HCT116 (cell line): ENCODE data around the gene EIPR1. TPM values are rescaled to one million over a fixed set of nuclear protein-coding genes. Genes with fewer than 3 reads are reported as not detected.

Experiments used
- ATAC-seq: fragments of 200-7000 bp; cut with Tn5 transposase; 2 replicates; pipeline ENCODE4 v1.9.1; 2020; ENCODE audit warnings: mild to moderate bottlenecking, moderate library complexity
- BruUV-seq: library from RNA; stranded (reverse); fragments of 400-500 nt; replicated peaks from 2 replicates; lab custom pipeline; 2021; lab: Mats Ljungman, UMichigan
- CTCF ChIA-PET: fragments of 300-600 bp; sonication (Branson Sonifier 250); formaldehyde crosslinking; loops from one replicate; lab custom pipeline; 2021; ENCODE audit warnings: antibody characterized with exemption; lab: Charles Lee
- POLR2A ChIA-PET: fragments of 300-600, 350-600 bp; sonication (Branson Sonifier 250); formaldehyde crosslinking; loops from one replicate; lab custom pipeline; 2021; ENCODE audit warnings: antibody characterized with exemption; lab: Charles Lee
- RAD21 ChIA-PET, 2 experiments: fragments of 300-600 bp; sonication (Branson Sonifier 250); formaldehyde crosslinking; loops; one replicate each; lab custom pipeline; 2023; ENCODE audit warnings: low total read pairs in 2 of 2; ENCODE audit not compliant: uncharacterized antibody in 2 of 2, unreplicated experiment in 2 of 2, low non-redundant PET in 1 of 2; lab: Charles Lee
- DNase-seq: peaks from one replicate; pipeline ENCODE4 v3.0.0-alpha.2; 2010; ENCODE audit warnings: low read depth, low spot score
- H2AFZ ChIP-seq: fragments of 200-600 bp; shearing (Covaris generic), sonication (generic); 2 replicates; pipeline ENCODE4 v1.6.1; 2017; ENCODE audit warnings: low read depth, mixed run types, mixed read lengths, antibody characterized with exemption, low read length; ENCODE audit not compliant: poor library complexity, severe bottlenecking
- H3K27ac ChIP-seq: 2 replicates; pipeline ENCODE4 v1.5.1; 2012; ENCODE audit warnings: low read depth, low read length
- H3K27me3 ChIP-seq: fragments of 200-600 bp; sonication (generic); 2 replicates; pipeline ENCODE4 v1.6.1; 2016; ENCODE audit warnings: mixed run types, low read length, mixed read lengths; ENCODE audit not compliant: insufficient read depth
- H3K36me3 ChIP-seq, 2 experiments: fragments of 200-500 bp in 1 of 2; fragments of 200-600 bp in 1 of 2; sonication (Bioruptor generic) in 1 of 2; sonication (generic) in 1 of 2; 2 replicates each; pipeline versions ENCODE4 v1.5.1 to v1.6.1; 2014 to 2016; ENCODE audit warnings: low read length in 2 of 2, inconsistent platforms in 1 of 2, mixed read lengths in 1 of 2, mixed run types in 1 of 2; ENCODE audit not compliant: insufficient read depth in 2 of 2, control insufficient read depth in 1 of 2
- H3K4me1 ChIP-seq, 2 experiments: fragments of 200-600 bp in 1 of 2; sonication (generic) in 1 of 2; 2 replicates each; pipeline versions ENCODE4 v1.5.1 to v1.6.1; 2012 to 2017; ENCODE audit warnings: low read length in 2 of 2, inconsistent platforms in 1 of 2, mild to moderate bottlenecking in 1 of 2, mixed read lengths in 1 of 2, mixed run types in 1 of 2, moderate library complexity in 1 of 2; ENCODE audit not compliant: insufficient read depth in 2 of 2, control insufficient read depth in 1 of 2
- H3K4me2 ChIP-seq: fragments of 200-600 bp; sonication (generic); 2 replicates; pipeline ENCODE4 v1.6.1; 2017; ENCODE audit warnings: mixed run types, low read length, mixed read lengths
- H3K4me3 ChIP-seq, 2 experiments: fragments of 200-600 bp in 1 of 2; sonication (generic) in 1 of 2; replicated peaks in 1 of 2; 2 replicates each; pipeline ENCODE4 v1.5.1; 2011 to 2016; ENCODE audit warnings: low read length in 2 of 2, control low read depth in 1 of 2, low read depth in 1 of 2, mild to moderate bottlenecking in 1 of 2, mixed read lengths in 1 of 2, mixed run types in 1 of 2
- H3K79me2 ChIP-seq: fragments of 200-600 bp; sonication (generic); 2 replicates; pipeline ENCODE4 v1.6.1; 2017; ENCODE audit warnings: mild to moderate bottlenecking, mixed run types, low read length, moderate library complexity, mixed read lengths; ENCODE audit not compliant: insufficient read depth
- H3K9ac ChIP-seq: fragments of 200-600 bp; sonication (generic); 2 replicates; pipeline ENCODE4 v1.6.1; 2016; ENCODE audit warnings: low read length, mixed read lengths
- H3K9me2 ChIP-seq: fragments of 200-600 bp; sonication (generic), shearing (Covaris generic); 2 replicates; pipeline ENCODE4 v1.6.1; 2017; ENCODE audit warnings: mixed run types, mild to moderate bottlenecking, moderate library complexity; ENCODE audit not compliant: insufficient read depth
- H3K9me3 ChIP-seq, 2 experiments: fragments of 200-500 bp in 1 of 2; fragments of 200-600 bp in 1 of 2; sonication (Bioruptor generic) in 1 of 2; sonication (generic) in 1 of 2; 2 replicates each; pipeline ENCODE4 v1.6.1; 2014 to 2017; ENCODE audit warnings: low read length in 2 of 2, mixed read lengths in 2 of 2, inconsistent platforms in 1 of 2, low read depth in 1 of 2, mild to moderate bottlenecking in 1 of 2, mixed run types in 1 of 2, moderate library complexity in 1 of 2; ENCODE audit not compliant: control insufficient read depth in 1 of 2, insufficient read depth in 1 of 2
- H4K20me1 ChIP-seq: fragments of 200-600 bp; sonication (generic), shearing (Covaris generic); 2 replicates; pipeline ENCODE4 v1.6.1; 2017; ENCODE audit warnings: mixed run types, mild to moderate bottlenecking, moderate library complexity; ENCODE audit not compliant: insufficient read depth
- CBX3 ChIP-seq: IDR thresholded peaks from 2 replicates; pipeline ENCODE4 v1.6.1; 2012; ENCODE audit warnings: low read depth
- EGR1 ChIP-seq: IDR thresholded peaks from 2 replicates; pipeline ENCODE4 v1.6.1; 2012; ENCODE audit warnings: low read depth
- ELF1 ChIP-seq: IDR thresholded peaks from 2 replicates; pipeline ENCODE4 v1.6.1; 2012; ENCODE audit warnings: low read depth, borderline replicate concordance
- EZH2phosphoT487 ChIP-seq: fragments of 200-600 bp; IDR thresholded peaks from 2 replicates; pipeline ENCODE4 v1.6.1; 2018; ENCODE audit warnings: antibody characterized with exemption, borderline replicate concordance
- FOSL1 ChIP-seq: IDR thresholded peaks from 2 replicates; pipeline ENCODE4 v1.6.1; 2012; ENCODE audit warnings: low read depth
- JUND ChIP-seq: IDR thresholded peaks from 2 replicates; pipeline ENCODE4 v1.6.1; 2012
- MAX ChIP-seq: IDR thresholded peaks from 2 replicates; pipeline ENCODE4 v1.6.1; 2012
- POLR2AphosphoS5 ChIP-seq: IDR thresholded peaks from 2 replicates; pipeline ENCODE4 v1.6.1; 2011; ENCODE audit warnings: mild to moderate bottlenecking, low read depth, low read length, moderate library complexity
- RAD21 ChIP-seq: IDR thresholded peaks from 2 replicates; pipeline ENCODE4 v1.6.1; 2012; ENCODE audit warnings: low read depth, mild to moderate bottlenecking
- SIN3A ChIP-seq: IDR thresholded peaks from 2 replicates; pipeline ENCODE4 v1.6.1; 2012; ENCODE audit warnings: low read depth
- SP1 ChIP-seq: IDR thresholded peaks from 2 replicates; pipeline ENCODE4 v1.6.1; 2012; ENCODE audit warnings: low read depth
- SRF ChIP-seq: IDR thresholded peaks from 2 replicates; pipeline ENCODE4 v1.6.1; 2012; ENCODE audit warnings: low read depth
- TCF7L2 ChIP-seq: IDR thresholded peaks from 2 replicates; pipeline ENCODE4 v1.7.0; 2011; ENCODE audit warnings: borderline replicate concordance, inconsistent platforms; ENCODE audit not compliant: insufficient read depth, insufficient read length; ENCODE audit errors: extremely low read depth
- YY1 ChIP-seq: IDR thresholded peaks from 2 replicates; pipeline ENCODE4 v1.6.1; 2011; ENCODE audit warnings: low read length, low read depth, moderate library complexity, mild to moderate bottlenecking; ENCODE audit not compliant: insufficient replicate concordance; ENCODE audit errors: extremely low read depth
- ZFX ChIP-seq: fragments of 450-650 bp; IDR thresholded peaks from 2 replicates; pipeline ENCODE4 v1.6.1; 2017
- ZNF274 ChIP-seq: fragments of 200-500 bp; sonication (Bioruptor generic); IDR thresholded peaks from 2 replicates; pipeline ENCODE4 v1.6.1; 2014; ENCODE audit warnings: mild to moderate bottlenecking, low read depth, low read length, inconsistent platforms
- intact Hi-C: fragments of 100-400 bp; cut with micrococcal nuclease; formaldehyde crosslinking; loops from 2 replicates; pipeline ENCODE4 v1.10.0; 2022
- total RNA-seq: library from RNA; stranded (reverse); gene quantifications from one replicate; pipeline ENCODE4 v1.2.1, GENCODE V29; 2021; ENCODE audit not compliant: unreplicated experiment
- TF ChIP-seq, protein P1 (sequence below): IDR thresholded peaks from 2 replicates; pipeline ENCODE4 v1.6.1; 2011; ENCODE audit warnings: mild to moderate bottlenecking, low read length, moderate library complexity; ENCODE audit not compliant: insufficient replicate concordance; ENCODE audit errors: extremely low read depth
- TF ChIP-seq, protein P2 (sequence below): IDR thresholded peaks from 2 replicates; pipeline ENCODE4 v1.6.1; 2012

The EIPR1 gene
- total RNA-seq, 1 experiment from 2014 or later, result 36.9 TPM

DNA sequence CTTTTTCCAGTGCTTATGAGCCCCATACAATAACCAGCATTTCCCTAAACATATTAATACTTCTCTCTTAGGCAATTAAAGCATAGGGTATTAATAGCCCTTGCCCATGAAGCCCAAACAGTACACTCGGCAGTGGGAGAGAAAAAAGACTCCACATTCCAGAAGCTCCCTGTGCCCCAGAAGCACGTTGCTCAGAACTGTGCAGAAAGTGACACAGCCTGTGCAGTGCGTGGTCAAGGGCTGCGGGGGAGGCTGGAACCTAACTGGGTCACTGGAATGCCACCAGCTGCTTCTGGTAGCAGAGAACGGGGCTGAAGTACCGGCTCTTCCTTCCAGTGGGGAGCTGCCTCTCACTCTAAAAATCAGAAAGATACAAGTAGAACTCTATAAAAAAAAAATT is 32.7 kb downstream of the EIPR1 start:
- Histone ChIP-seq H3K36me3 (no peaks in the 10 kb centered on the region), H3K79me2 (peaks cover 3% of the 10 kb centered on the region; the same call in 1 of the 2 replicates), H3K4me1 (no peaks in the 10 kb centered on the region), H3K27ac (no peak overlapping the region), H3K9me2 (no peaks in the 10 kb centered on the region), H3K4me2 (no peak overlapping the region), H3K9ac (no peak overlapping the region)
- no peak for TF ChIP-seq ZFX
- TF ChIP-seq ELF1, result no peak
- TF ChIP-seq POLR2AphosphoS5, result no peak
- no peak for TF ChIP-seq JUND
- TF ChIP-seq ZNF274, result no peak
- TF ChIP-seq SRF, result no peak
- TF ChIP-seq, all 23 proteins: peak for 0
- ATAC-seq (no peak), DNase-seq (no peak)
- no peaks in the 10 kb centered on the region for H3K27me3 ChIP-seq
- no peaks in the 10 kb centered on the region for H3K9me3 ChIP-seq
- BruUV-seq, result no TSS peak
- intact Hi-C loops, result no loop called here
- no peak overlapping the region for H3K4me3 ChIP-seq
- CTCF ChIA-PET, result no interaction called here
- no peak overlapping the region for H2AFZ ChIP-seq
- POLR2A ChIA-PET, result no interaction called here
- H4K20me1 ChIP-seq, result no peaks in the 10 kb centered on the region
- RAD21 ChIA-PET, result no interaction called here

DNA sequence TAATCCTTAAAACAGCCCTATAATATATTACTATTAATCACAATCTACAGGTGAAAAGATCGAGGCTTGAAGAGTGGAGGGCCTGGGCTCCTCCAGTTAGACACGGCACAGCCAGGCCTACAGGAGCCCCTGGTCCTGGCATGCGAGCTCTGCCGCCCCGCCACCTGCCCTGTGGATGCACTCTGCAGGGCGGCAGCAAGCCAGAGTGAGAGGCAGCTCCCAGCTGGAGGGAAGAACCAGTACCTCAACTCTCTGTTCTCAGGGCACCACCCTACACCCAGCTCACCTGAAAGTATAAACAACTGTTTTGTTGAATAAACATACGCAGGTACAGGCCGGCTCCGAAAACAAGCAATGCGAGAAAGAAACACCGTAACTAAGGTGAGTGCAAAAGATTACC is 34.6 kb downstream of the EIPR1 start:
- CTCF ChIA-PET, result no interaction called here
- Histone ChIP-seq H2AFZ (no peak overlapping the region), H3K9ac (no peak overlapping the region), H3K4me2 (no peak overlapping the region), H3K4me3 (no peak overlapping the region), H3K9me3 (no peaks in the 10 kb centered on the region), H3K27me3 (no peaks in the 10 kb centered on the region), H3K27ac (no peak overlapping the region), H3K36me3 (no peaks in the 10 kb centered on the region), H3K79me2 (peaks cover 3% of the 10 kb centered on the region; the same call in 1 of the 2 replicates), H3K9me2 (no peaks in the 10 kb centered on the region), H4K20me1 (no peaks in the 10 kb centered on the region), H3K4me1 (no peaks in the 10 kb centered on the region)
- intact Hi-C loops, result no loop called here
- no peak for TF ChIP-seq RAD21
- TF ChIP-seq EGR1, result no peak
- TF ChIP-seq YY1, result no peak
- TF ChIP-seq TCF7L2, result no peak
- TF ChIP-seq JUND, result no peak
- TF ChIP-seq ELF1, result no peak
- TF ChIP-seq EZH2phosphoT487, result no peak
- no peak for TF ChIP-seq FOSL1
- TF ChIP-seq ZNF274, result no peak
- TF ChIP-seq MAX, result no peak
- TF ChIP-seq ZFX, result no peak
- TF ChIP-seq SIN3A, result no peak
- TF ChIP-seq SP1, result no peak
- TF ChIP-seq, protein P1, sequence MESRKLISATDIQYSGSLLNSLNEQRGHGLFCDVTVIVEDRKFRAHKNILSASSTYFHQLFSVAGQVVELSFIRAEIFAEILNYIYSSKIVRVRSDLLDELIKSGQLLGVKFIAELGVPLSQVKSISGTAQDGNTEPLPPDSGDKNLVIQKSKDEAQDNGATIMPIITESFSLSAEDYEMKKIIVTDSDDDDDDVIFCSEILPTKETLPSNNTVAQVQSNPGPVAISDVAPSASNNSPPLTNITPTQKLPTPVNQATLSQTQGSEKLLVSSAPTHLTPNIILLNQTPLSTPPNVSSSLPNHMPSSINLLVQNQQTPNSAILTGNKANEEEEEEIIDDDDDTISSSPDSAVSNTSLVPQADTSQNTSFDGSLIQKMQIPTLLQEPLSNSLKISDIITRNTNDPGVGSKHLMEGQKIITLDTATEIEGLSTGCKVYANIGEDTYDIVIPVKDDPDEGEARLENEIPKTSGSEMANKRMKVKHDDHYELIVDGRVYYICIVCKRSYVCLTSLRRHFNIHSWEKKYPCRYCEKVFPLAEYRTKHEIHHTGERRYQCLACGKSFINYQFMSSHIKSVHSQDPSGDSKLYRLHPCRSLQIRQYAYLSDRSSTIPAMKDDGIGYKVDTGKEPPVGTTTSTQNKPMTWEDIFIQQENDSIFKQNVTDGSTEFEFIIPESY, result no peak
- TF ChIP-seq CBX3, result no peak
- TF ChIP-seq, protein P2, sequence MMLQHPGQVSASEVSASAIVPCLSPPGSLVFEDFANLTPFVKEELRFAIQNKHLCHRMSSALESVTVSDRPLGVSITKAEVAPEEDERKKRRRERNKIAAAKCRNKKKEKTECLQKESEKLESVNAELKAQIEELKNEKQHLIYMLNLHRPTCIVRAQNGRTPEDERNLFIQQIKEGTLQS, result no peak
- ATAC-seq (no peak), DNase-seq (no peak)
- no TSS peak for BruUV-seq
- RAD21 ChIA-PET, result no interaction called here
- POLR2A ChIA-PET, result no interaction called here
